Activated B cell treated with CpG ODN at 0.5 μM for 24 hours (primary cell): ENCODE results near the gene CASP1. TPM values are rescaled to one million over a fixed set of nuclear protein-coding genes. Genes with fewer than 3 reads are reported as not detected.

Experiments used
- ATAC-seq: fragments of 200-7000 bp; cut with Tn5 transposase; one replicate; pipeline ENCODE4 v1.10.0; 2021; ENCODE audit warnings: low read depth, mild to moderate bottlenecking, moderate library complexity
- CTCF ChIA-PET: fragments of 350-600 bp; sonication (Branson Sonifier 250); formaldehyde crosslinking; loops from one replicate; lab custom pipeline; 2021; ENCODE audit warnings: antibody characterized with exemption; lab: Charles Lee
- POLR2A ChIA-PET: fragments of 350-600 bp; sonication (Branson Sonifier 250); formaldehyde crosslinking; loops from one replicate; lab custom pipeline; 2021; ENCODE audit warnings: antibody characterized with exemption; lab: Charles Lee
- DNase-seq: peaks from one replicate; pipeline ENCODE4 v3.0.0; 2022
- H3K27ac Mint-ChIP-seq: one replicate; pipeline ENCODE4 v1.8.0; 2020; ENCODE audit warnings: mixed read lengths
- H3K27me3 Mint-ChIP-seq: one replicate; pipeline ENCODE4 v1.8.0; 2021; ENCODE audit warnings: mixed read lengths
- H3K36me3 Mint-ChIP-seq: one replicate; pipeline ENCODE4 v1.8.0; 2021; ENCODE audit warnings: low read depth, mixed read lengths
- H3K4me1 Mint-ChIP-seq: one replicate; pipeline ENCODE4 v1.8.0; 2021; ENCODE audit warnings: mixed read lengths
- H3K4me3 Mint-ChIP-seq: one replicate; pipeline ENCODE4 v1.8.0; 2020; ENCODE audit warnings: mild to moderate bottlenecking, mixed read lengths
- H3K9me3 Mint-ChIP-seq: one replicate; pipeline ENCODE4 v1.8.0; 2020; ENCODE audit warnings: mixed read lengths
- CTCF ChIP-seq: fragments of 200-600 bp; IDR thresholded peaks from one replicate; pipeline ENCODE4 v1.8.0; 2022; ENCODE audit warnings: antibody characterized with exemption, mild to moderate bottlenecking
- intact Hi-C: fragments of 100-400 bp; cut with micrococcal nuclease; formaldehyde crosslinking; loops from one replicate; pipeline ENCODE4 v1.15.1; 2024
- total RNA-seq: library from RNA; stranded (reverse); gene quantifications from 2 replicates; pipeline ENCODE4 v1.2.3, GENCODE V29; 2022

The CASP1 gene
- total RNA-seq, 1 donor from 2014 or later: 35.7 TPM

GRCh38 chr11:105057432-105057831, 22.5 kb upstream of the CASP1 start:
- H3K27ac Mint-ChIP-seq: no peak overlapping the region
- H3K27me3 Mint-ChIP-seq: peaks cover 3% of the 10 kb centered on the region
- ChIA-PET POLR2A (no interaction called here), CTCF (no interaction called here)
- DNase-seq: no peak
- ATAC-seq: no peak
- no peak for TF ChIP-seq CTCF
- no peaks in the 10 kb centered on the region for H3K4me1 Mint-ChIP-seq
- no peaks in the 10 kb centered on the region for H3K36me3 Mint-ChIP-seq
- intact Hi-C loops: no loop called here
- no peak overlapping the region for H3K4me3 Mint-ChIP-seq
- H3K9me3 Mint-ChIP-seq: no peaks in the 10 kb centered on the region

- TF ChIP-seq CTCF: no peak
- ATAC-seq: no peak
- H3K36me3 Mint-ChIP-seq: no peaks in the 10 kb centered on the region
- ChIA-PET POLR2A (no interaction called here), CTCF (no interaction called here)
- no peaks in the 10 kb centered on the region for H3K4me1 Mint-ChIP-seq
- DNase-seq: no peak
- intact Hi-C loops: no loop called here
- H3K9me3 Mint-ChIP-seq: no peaks in the 10 kb centered on the region
- H3K4me3 Mint-ChIP-seq: no peak overlapping the region
- peaks cover 3% of the 10 kb centered on the region for H3K27me3 Mint-ChIP-seq
- no peak overlapping the region for H3K27ac Mint-ChIP-seq
These were observed 21.5 kb upstream of the CASP1 start for GRCh38 chr11:105056446-105056845.

- CTCF ChIA-PET: no interaction called here
- H3K4me3 Mint-ChIP-seq: no peak overlapping the region
- no peak for DNase-seq
These were observed 20.0 kb upstream of the CASP1 start for GRCh38 chr11:105054723-105055493.

GRCh38 chr11:105052487-105052886, 17.5 kb upstream of the CASP1 start:
- Mint-ChIP-seq H3K9me3 (no peaks in the 10 kb centered on the region), H3K36me3 (no peaks in the 10 kb centered on the region), H3K27me3 (no peaks in the 10 kb centered on the region), H3K4me3 (no peak overlapping the region), H3K27ac (no peak overlapping the region), H3K4me1 (no peaks in the 10 kb centered on the region)
- TF ChIP-seq CTCF: no peak
- ATAC-seq: no peak
- intact Hi-C loops: no loop called here
- no peak for DNase-seq
- ChIA-PET CTCF (no interaction called here), POLR2A (no interaction called here)

More at GRCh38 chr11:105054723-105055493, 20.0 kb upstream of the CASP1 start:
- no peaks in the 10 kb centered on the region for H3K9me3 Mint-ChIP-seq
- peaks cover 2% of the 10 kb centered on the region for H3K27me3 Mint-ChIP-seq
- POLR2A ChIA-PET: no interaction called here
- no peak for ATAC-seq
- H3K36me3 Mint-ChIP-seq: no peaks in the 10 kb centered on the region
- no peak for TF ChIP-seq CTCF
- no peaks in the 10 kb centered on the region for H3K4me1 Mint-ChIP-seq
- H3K27ac Mint-ChIP-seq: no peak overlapping the region
- intact Hi-C loops: no loop called here

GRCh38 chr11:105051559-105051958, 16.6 kb upstream of the CASP1 start:
- no peak for DNase-seq
- CTCF ChIA-PET: no interaction called here
- H3K4me1 Mint-ChIP-seq: no peaks in the 10 kb centered on the region
- intact Hi-C loops: no loop called here
- no peak overlapping the region for H3K27ac Mint-ChIP-seq
- no peak overlapping the region for H3K4me3 Mint-ChIP-seq
- POLR2A ChIA-PET: no interaction called here
- no peaks in the 10 kb centered on the region for H3K36me3 Mint-ChIP-seq
- H3K27me3 Mint-ChIP-seq: no peaks in the 10 kb centered on the region
- no peak for TF ChIP-seq CTCF
- no peak for ATAC-seq
- H3K9me3 Mint-ChIP-seq: no peaks in the 10 kb centered on the region
